HG02852 (cell line): Measurements from ENCODE around the gene NPNT.

Experiments
- ATAC-seq: cut with Tn5 transposase; IDR thresholded peaks from one replicate; pipeline ENCODE4 v1.9.1; 2021; ENCODE audit warnings: mild to moderate bottlenecking, moderate library complexity; ENCODE audit not compliant: unreplicated experiment

NPNT gene

DNA sequence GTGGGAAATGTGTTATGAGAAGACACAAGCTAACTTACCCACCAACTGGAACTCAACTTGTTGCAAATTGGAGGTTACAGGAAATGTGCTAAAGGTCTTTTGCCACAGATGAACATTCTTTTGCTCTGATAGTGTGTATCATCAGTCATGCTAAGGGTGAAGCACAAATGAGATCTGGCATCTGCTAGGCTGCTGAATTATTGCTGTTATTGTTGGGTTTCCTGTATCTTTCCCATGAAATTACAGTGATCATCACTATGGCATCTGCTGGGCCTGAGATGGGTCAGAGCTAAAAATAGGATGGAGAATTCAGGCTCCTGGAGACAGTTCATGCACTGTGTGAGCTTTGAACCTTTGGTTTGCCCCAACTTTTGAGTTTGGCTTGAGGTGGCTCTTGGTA is 124.5 kb downstream of the NPNT start:
- no peak for ATAC-seq
